Endothelial cell of hepatic sinusoid (primary cell): ENCODE data around the gene CD274.
"Not testable (repeated sequence)": the region's sequence is repeated elsewhere in the genome, so short reads cannot be mapped to it uniquely, and the experiment has no call there.

ENCODE experiments used
- in situ Hi-C: cut with HindIII; loops from 2 replicates; pipeline ENCODE4 v1.10.0; 2017; ENCODE audit warnings: low sequenced_read_pairs

The CD274 gene

GRCh38 chr9:5450359-5451091, at the start of gene CD274:
Gene CD274, plus strand, starts transcription at chr9:5450542. Its CDS starts 5,572 bp downstream, at chr9:5456114.
- in situ Hi-C loops: no loop called here

- in situ Hi-C loops: no loop called here
These were observed 48.1 kb upstream of the CD274 start for GRCh38 chr9:5402217-5402616.

- in situ Hi-C loops: no loop called here
These were observed 41.7 kb upstream of the CD274 start for GRCh38 chr9:5408596-5408995.

- in situ Hi-C loops: no loop called here
These were observed 33.4 kb upstream of the CD274 start for GRCh38 chr9:5416953-5417352.

- in situ Hi-C loops: no loop called here
These were observed 31.9 kb upstream of the CD274 start for GRCh38 chr9:5418481-5418880.

GRCh38 chr9:5419987-5420386, 30.4 kb upstream of the CD274 start:
- in situ Hi-C loops: no loop called here

GRCh38 chr9:5421163-5421562, 29.2 kb upstream of the CD274 start:
- in situ Hi-C loops: no loop called here

GRCh38 chr9:5422276-5422675, 28.1 kb upstream of the CD274 start:
- in situ Hi-C loops: no loop called here

- in situ Hi-C loops: no loop called here
These were observed 25.2 kb upstream of the CD274 start for GRCh38 chr9:5425006-5425628.

GRCh38 chr9:5427005-5427404, 23.3 kb upstream of the CD274 start:
- in situ Hi-C loops: no loop called here

- in situ Hi-C loops: no loop called here
These were observed 22.2 kb upstream of the CD274 start for GRCh38 chr9:5428172-5428571.

GRCh38 chr9:5428794-5429528, 21.4 kb upstream of the CD274 start:
- in situ Hi-C loops: no loop called here

GRCh38 chr9:5429873-5430564, 20.3 kb upstream of the CD274 start:
- in situ Hi-C loops: no loop called here

- in situ Hi-C loops: no loop called here
These were observed 19.4 kb upstream of the CD274 start for GRCh38 chr9:5430912-5431311.

GRCh38 chr9:5432890-5433289, 17.5 kb upstream of the CD274 start:
- in situ Hi-C loops: not testable (repeated sequence)

- in situ Hi-C loops: not testable (repeated sequence)
These were observed 17.0 kb upstream of the CD274 start for GRCh38 chr9:5433328-5433727.

- in situ Hi-C loops: not testable (repeated sequence)
These were observed 16.2 kb upstream of the CD274 start for GRCh38 chr9:5433841-5434810.

- in situ Hi-C loops: no loop called here
These were observed 14.4 kb upstream of the CD274 start for GRCh38 chr9:5435912-5436311.

- in situ Hi-C loops: no loop called here
These were observed 13.9 kb upstream of the CD274 start for GRCh38 chr9:5436441-5436840.
